ENCODE data around the gene CRYBG1.
"Not testable (repeated sequence)": the region's sequence is repeated elsewhere in the genome, so short reads cannot be mapped to it uniquely, and the experiment has no call there.

Gene CRYBG1

DNA sequence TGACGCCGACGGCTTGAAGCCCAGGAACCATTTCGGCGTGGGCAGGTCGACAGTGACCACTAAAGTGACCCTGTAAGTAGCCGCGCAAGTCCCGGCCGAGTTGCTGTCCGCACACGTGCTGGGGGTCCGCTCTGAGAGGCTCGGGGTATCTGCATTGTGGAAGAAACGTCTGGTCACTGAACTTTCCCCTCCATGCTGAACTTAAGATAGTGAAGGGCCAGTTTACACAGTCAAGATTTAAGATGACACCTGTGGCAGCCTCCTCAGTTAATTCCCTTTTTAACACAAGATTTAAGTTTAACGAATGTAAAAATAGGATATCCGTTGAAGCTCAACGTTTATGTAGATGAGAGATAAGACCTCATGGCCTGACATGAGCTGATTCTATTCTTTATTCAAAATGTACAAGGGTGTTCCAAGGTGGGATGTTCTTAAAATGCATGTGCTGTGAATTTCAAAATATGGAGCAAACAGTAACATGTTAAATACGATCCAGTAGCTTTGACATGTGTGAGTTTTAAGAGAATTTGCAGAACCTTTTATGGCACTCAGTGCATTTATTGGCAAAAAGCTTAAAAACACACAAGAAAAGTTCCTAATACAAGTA is 152.6 kb downstream of the CRYBG1 start:
- TF ChIP-seq, protein P1, sequence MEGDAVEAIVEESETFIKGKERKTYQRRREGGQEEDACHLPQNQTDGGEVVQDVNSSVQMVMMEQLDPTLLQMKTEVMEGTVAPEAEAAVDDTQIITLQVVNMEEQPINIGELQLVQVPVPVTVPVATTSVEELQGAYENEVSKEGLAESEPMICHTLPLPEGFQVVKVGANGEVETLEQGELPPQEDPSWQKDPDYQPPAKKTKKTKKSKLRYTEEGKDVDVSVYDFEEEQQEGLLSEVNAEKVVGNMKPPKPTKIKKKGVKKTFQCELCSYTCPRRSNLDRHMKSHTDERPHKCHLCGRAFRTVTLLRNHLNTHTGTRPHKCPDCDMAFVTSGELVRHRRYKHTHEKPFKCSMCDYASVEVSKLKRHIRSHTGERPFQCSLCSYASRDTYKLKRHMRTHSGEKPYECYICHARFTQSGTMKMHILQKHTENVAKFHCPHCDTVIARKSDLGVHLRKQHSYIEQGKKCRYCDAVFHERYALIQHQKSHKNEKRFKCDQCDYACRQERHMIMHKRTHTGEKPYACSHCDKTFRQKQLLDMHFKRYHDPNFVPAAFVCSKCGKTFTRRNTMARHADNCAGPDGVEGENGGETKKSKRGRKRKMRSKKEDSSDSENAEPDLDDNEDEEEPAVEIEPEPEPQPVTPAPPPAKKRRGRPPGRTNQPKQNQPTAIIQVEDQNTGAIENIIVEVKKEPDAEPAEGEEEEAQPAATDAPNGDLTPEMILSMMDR (conservative IDR thresholded peaks at IDR 0.05; ENCODE audit: control insufficient read depth, insufficient read depth, low read depth, low read length), result no peak
- peak; percentile 31 for DNase-seq (ENCODE audit: low read depth)
- H3K4me3 ChIP-seq (ENCODE audit: control insufficient read depth, low read depth, low read length), result peak overlapping the region; percentile 84

DNA sequence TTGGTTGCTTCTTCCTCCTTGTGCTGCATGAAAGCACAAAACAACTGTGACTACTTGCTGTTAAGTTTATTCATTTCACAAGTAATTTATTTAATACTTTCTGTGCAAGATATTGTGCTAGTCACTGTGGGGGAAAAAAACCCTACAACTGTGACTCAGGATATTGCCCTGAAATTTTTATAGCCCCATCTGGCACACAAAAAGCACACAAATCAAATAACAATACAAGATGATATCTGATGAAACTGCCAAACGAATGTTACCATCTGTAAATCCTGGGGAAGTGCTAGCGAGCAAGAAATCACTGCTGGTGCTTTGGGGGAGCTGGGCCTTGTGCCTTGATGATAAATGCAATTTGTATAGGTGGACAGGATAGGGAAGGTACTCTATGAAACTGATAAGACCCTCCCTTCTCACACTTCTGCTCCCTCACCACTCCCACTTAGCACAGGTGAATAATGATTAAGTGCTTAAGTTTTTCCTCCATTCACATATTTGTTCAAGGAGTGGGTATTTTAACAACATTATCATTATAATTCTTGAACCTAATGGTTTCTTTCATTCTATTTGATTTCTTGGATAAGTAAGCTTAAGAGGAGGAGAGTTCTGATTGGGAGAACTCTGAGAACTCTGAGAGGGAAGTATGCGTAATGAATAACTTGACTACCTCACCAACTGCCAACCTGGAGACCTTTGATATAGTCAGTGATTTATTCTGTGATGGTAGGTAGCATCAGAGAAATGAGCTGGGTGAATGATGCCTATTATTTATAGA is 153.5 kb downstream of the CRYBG1 start:
- peak overlapping the region; percentile 84 for H3K4me3 ChIP-seq (ENCODE audit: control insufficient read depth, low read depth, low read length)
- peak; percentile 62 for DNase-seq (ENCODE audit: low read depth)
- TF ChIP-seq, protein P1 (conservative IDR thresholded peaks at IDR 0.05; ENCODE audit: control insufficient read depth, insufficient read depth, low read depth, low read length), result no peak

DNA sequence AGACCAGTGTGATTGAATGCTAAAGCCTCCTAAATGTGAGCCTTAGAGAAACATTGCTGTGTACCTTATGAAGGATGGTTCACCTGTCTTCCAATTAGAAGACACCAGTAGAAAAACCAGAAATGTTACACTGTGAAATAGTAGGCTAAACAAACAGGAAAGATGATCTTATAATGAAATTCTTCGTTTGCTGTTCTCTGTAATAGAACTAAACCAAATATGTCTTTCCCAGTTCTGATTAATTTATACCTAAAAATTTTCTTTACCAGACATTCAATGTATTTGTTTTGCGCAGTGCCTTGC is 154.0 kb downstream of the CRYBG1 start:
- H3K4me3 ChIP-seq (ENCODE audit: control insufficient read depth, low read depth, low read length), result peak overlapping the region; percentile 84
- DNase-seq (ENCODE audit: low read depth), result no peak
- TF ChIP-seq, protein P1 (conservative IDR thresholded peaks at IDR 0.05; ENCODE audit: control insufficient read depth, insufficient read depth, low read depth, low read length), result no peak

DNA sequence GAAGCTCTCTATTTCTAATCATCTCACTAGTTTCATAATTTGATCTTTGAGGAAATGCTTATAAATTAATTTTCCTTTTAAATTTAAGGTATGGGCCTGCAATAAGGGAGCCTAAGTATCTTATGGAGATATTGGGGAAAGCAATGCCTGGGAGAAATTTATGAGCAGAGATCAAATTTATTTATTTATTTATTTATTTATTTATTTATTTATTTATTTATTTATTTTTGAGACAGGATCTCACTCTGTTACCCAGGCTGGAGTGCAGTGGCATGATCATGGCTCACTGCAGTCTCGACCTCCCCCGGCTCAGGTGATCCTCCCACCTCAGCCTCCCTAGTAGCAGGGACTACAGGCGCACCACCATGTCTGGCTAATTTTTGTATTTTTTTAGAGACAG is 155.1 kb downstream of the CRYBG1 start:
- peak overlapping the region; percentile 84 for H3K4me3 ChIP-seq (ENCODE audit: control insufficient read depth, low read depth, low read length)
- DNase-seq (ENCODE audit: low read depth), result not testable (repeated sequence)

DNA sequence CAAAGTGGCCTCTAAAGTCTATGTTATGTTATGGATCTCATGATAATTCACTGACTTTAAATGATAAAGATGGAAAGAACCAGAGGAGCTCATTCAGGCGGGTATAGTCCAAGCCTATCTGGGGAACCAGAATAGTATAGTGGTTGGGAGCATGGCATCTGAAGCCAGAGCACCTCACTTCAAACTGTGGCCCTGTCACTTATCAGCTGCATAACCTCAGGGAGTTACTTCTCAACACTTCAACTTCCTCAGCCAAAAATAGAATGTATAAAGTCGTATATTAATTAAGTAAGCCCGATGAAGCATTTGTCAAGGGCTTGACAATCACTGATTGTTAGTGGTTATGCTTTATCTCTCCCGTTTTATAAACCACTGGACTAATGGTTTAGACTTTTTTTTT is 156.1 kb downstream of the CRYBG1 start:
- no peak overlapping the region for H3K4me3 ChIP-seq (ENCODE audit: control insufficient read depth, low read depth, low read length)
- DNase-seq (ENCODE audit: low read depth), result no peak
- TF ChIP-seq, protein P1 (conservative IDR thresholded peaks at IDR 0.05; ENCODE audit: control insufficient read depth, insufficient read depth, low read depth, low read length), result no peak

DNA sequence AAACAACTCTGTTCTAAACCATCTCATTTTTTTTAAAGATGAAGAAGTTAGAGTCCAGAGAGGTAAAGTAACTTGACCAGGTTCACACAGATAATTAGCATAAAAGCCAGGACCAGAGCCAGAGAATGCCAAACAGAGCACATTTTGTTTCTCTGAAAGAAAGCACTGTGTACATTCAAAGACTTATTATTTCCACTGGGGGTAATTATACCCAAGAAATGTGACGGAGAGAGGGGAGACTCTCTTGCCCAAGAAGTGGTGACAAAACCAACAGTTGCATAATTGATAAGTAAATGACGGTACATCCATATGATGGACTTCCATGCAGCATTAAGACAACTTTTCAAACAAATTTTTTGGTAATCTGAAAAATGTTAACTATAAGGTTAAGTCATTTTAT is 157.2 kb downstream of the CRYBG1 start:
- peak; percentile 42 for DNase-seq (ENCODE audit: low read depth)
- no peak overlapping the region for H3K4me3 ChIP-seq (ENCODE audit: control insufficient read depth, low read depth, low read length)
- TF ChIP-seq, protein P1 (conservative IDR thresholded peaks at IDR 0.05; ENCODE audit: control insufficient read depth, insufficient read depth, low read depth, low read length), result no peak

DNA sequence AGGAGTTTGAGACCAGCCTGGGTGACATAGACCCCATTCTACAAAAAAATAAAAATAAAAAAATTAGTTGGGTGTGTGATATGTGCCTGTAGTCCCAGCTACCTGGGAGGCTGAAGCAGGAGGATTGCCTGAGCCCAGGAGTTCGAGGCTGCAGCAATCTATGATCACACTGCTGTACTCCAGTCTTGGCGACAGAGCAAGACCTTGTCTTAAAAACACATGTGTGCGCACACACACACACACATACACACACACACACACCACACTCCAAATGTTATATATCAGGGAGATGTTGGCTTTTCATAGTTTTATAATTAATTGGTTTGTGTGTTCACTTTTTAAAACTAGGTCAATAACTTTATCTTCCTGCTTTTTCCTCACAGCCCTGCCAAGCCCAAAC is 158.2 kb downstream of the CRYBG1 start:
- H3K4me3 ChIP-seq (ENCODE audit: control insufficient read depth, low read depth, low read length), result peak overlapping the region; percentile 52
- DNase-seq (ENCODE audit: low read depth), result peak; percentile 47
- TF ChIP-seq, protein P1 (conservative IDR thresholded peaks at IDR 0.05; ENCODE audit: control insufficient read depth, insufficient read depth, low read depth, low read length), result no peak

Measured in fibroblast of mammary gland (primary cell).